IMR-90 (cell line): ENCODE results near the gene SFXN3. TPM values are rescaled to one million over a fixed set of nuclear protein-coding genes. Genes with fewer than 3 reads are reported as not detected.

Experiments
- ATAC-seq: fragments of 200-7000 bp; cut with Tn5 transposase; 2 replicates; pipeline ENCODE4 v1.9.1; 2020; ENCODE audit warnings: low read depth, mild to moderate bottlenecking, moderate library complexity
- BruUV-seq: library from RNA; stranded (reverse); fragments of 400-500 nt; replicated peaks from 2 replicates; lab custom pipeline; 2021; lab: Mats Ljungman, UMichigan
- CTCF ChIA-PET: fragments of 300-600 bp; formaldehyde crosslinking; extraction: SDS; loops from one replicate; lab custom pipeline; 2021; ENCODE audit warnings: antibody characterized with exemption; lab: Yijun Ruan, JAX
- POLR2A ChIA-PET: fragments of 300-600 bp; sonication (Branson Sonifier 250); formaldehyde crosslinking; loops from one replicate; lab custom pipeline; 2022; ENCODE audit warnings: antibody characterized with exemption; ENCODE audit not compliant: unreplicated experiment; lab: Charles Lee
- DNase-seq: peaks from one replicate; pipeline ENCODE4 v3.0.0; 2013
- H2AFZ ChIP-seq: replicated peaks from 2 replicates; pipeline ENCODE3; 2013; ENCODE audit warnings: low read length, mild to moderate bottlenecking; ENCODE audit not compliant: poor library complexity
- H2AK5ac ChIP-seq: 2 replicates; pipeline ENCODE4 v1.6.1; 2013; ENCODE audit warnings: low read depth, low read length, inconsistent platforms
- H2AK9ac ChIP-seq: replicated peaks from 2 replicates; pipeline ENCODE3; 2013; ENCODE audit warnings: mild to moderate bottlenecking, low read depth, low read length, moderate library complexity; ENCODE audit not compliant: poor library complexity
- H2BK120ac ChIP-seq: 2 replicates; pipeline ENCODE4 v1.6.1; 2013; ENCODE audit warnings: low read depth, low read length, inconsistent platforms
- H2BK15ac ChIP-seq: 3 replicates; pipeline ENCODE4 v1.6.1; 2013; ENCODE audit warnings: low read depth, low read length, inconsistent platforms
- H2BK20ac ChIP-seq: 2 replicates; pipeline ENCODE4 v1.6.1; 2013; ENCODE audit warnings: low read depth, mild to moderate bottlenecking, inconsistent platforms, low read length, moderate library complexity
- H2BK5ac ChIP-seq: 2 replicates; pipeline ENCODE4 v1.6.1; 2013; ENCODE audit warnings: mild to moderate bottlenecking, low read depth, low read length, inconsistent platforms; ENCODE audit not compliant: poor library complexity, severe bottlenecking
- H3K14ac ChIP-seq: replicated peaks from 2 replicates; pipeline ENCODE4 v1.6.1; 2013; ENCODE audit warnings: low read depth, low read length, inconsistent platforms
- H3K18ac ChIP-seq: 2 replicates; pipeline ENCODE4 v1.6.1; 2013; ENCODE audit warnings: low read depth, low read length, control low read depth
- H3K23ac ChIP-seq: 2 replicates; pipeline ENCODE4 v1.6.1; 2013; ENCODE audit warnings: low read depth, low read length, inconsistent platforms
- H3K27ac ChIP-seq: 2 replicates; pipeline ENCODE4 v1.5.1; 2013; ENCODE audit warnings: mild to moderate bottlenecking, control low read depth, low read length; ENCODE audit not compliant: insufficient read depth
- H3K27me3 ChIP-seq: 2 replicates; pipeline ENCODE4 v1.6.1; 2013; ENCODE audit warnings: low read length; ENCODE audit not compliant: control insufficient read depth, insufficient read depth
- H3K36me3 ChIP-seq: 2 replicates; pipeline ENCODE4 v1.6.1; 2013; ENCODE audit warnings: low read length, mixed read lengths; ENCODE audit not compliant: control insufficient read depth, insufficient read depth
- H3K4ac ChIP-seq: 2 replicates; pipeline ENCODE4 v1.6.1; 2013; ENCODE audit warnings: low read depth, low read length, inconsistent platforms
- H3K4me1 ChIP-seq: 2 replicates; pipeline ENCODE4 v1.6.1; 2013; ENCODE audit warnings: low read length, mixed read lengths; ENCODE audit not compliant: control insufficient read depth, insufficient read depth
- H3K4me2 ChIP-seq: 2 replicates; pipeline ENCODE4 v1.6.1; 2013; ENCODE audit warnings: low read depth, mild to moderate bottlenecking, control low read depth, low read length, moderate library complexity
- H3K4me3 ChIP-seq: 2 replicates; pipeline ENCODE4 v1.5.1; 2013; ENCODE audit warnings: low read depth, mild to moderate bottlenecking, control low read depth, low read length, moderate library complexity; ENCODE audit not compliant: insufficient read depth
- H3K56ac ChIP-seq: 2 replicates; pipeline ENCODE4 v1.6.1; 2013; ENCODE audit warnings: low read length, inconsistent platforms; ENCODE audit not compliant: insufficient read depth; ENCODE audit errors: extremely low read depth
- H3K79me1 ChIP-seq, 2 experiments: 2 replicates each; pipeline ENCODE4 v1.6.1; 2013; ENCODE audit warnings: low read length in 2 of 2, inconsistent platforms in 1 of 2, low read depth in 1 of 2
- H3K9ac ChIP-seq: 2 replicates; pipeline ENCODE4 v1.6.1; 2013; ENCODE audit warnings: low read depth, low read length, control low read depth
- H3K9me1 ChIP-seq: 2 replicates; pipeline ENCODE4 v1.6.1; 2013; ENCODE audit warnings: low read length, inconsistent platforms; ENCODE audit not compliant: insufficient read depth
- H3K9me3 ChIP-seq: 2 replicates; pipeline ENCODE4 v1.6.1; 2013; ENCODE audit warnings: low read length; ENCODE audit not compliant: control insufficient read depth, insufficient read depth
- H4K20me1 ChIP-seq: 2 replicates; pipeline ENCODE4 v1.6.1; 2013; ENCODE audit warnings: low read length, inconsistent platforms; ENCODE audit not compliant: insufficient read depth
- H4K5ac ChIP-seq: 2 replicates; pipeline ENCODE4 v1.6.1; 2013; ENCODE audit warnings: mild to moderate bottlenecking, low read depth, low read length, control low read depth
- H4K8ac ChIP-seq, 2 experiments: 2 replicates each; pipeline ENCODE4 v1.6.1; 2013; ENCODE audit warnings: low read depth in 2 of 2, low read length in 2 of 2, control low read depth in 1 of 2, inconsistent platforms in 1 of 2
- H4K91ac ChIP-seq: 2 replicates; pipeline ENCODE4 v1.6.1; 2013; ENCODE audit warnings: low read depth, low read length, inconsistent platforms; ENCODE audit not compliant: insufficient read depth
- NFE2L2 ChIP-seq: fragments of 150-350 bp; IDR thresholded peaks from 2 replicates; pipeline ENCODE4 v1.6.1; 2016; ENCODE audit warnings: low read depth, mild to moderate bottlenecking, low read length
- RAD21 ChIP-seq: IDR thresholded peaks from 2 replicates; pipeline ENCODE4 v1.6.1; 2012; ENCODE audit warnings: low read length, improper control_type of control experiment
- USF2 ChIP-seq: fragments of 150-350 bp; IDR thresholded peaks from 2 replicates; pipeline ENCODE4 v1.6.1; 2017; ENCODE audit warnings: mild to moderate bottlenecking, antibody characterized with exemption, low read length, low read depth
- WGBS, 2 experiments: methylation state at CpG; one replicate each; pipeline versions ENCODE4 v1.1.5 to v1.1.7; 2013; ENCODE audit warnings: missing lambda C conversion rate in 2 of 2; ENCODE audit not compliant: insufficient read length in 1 of 2; ENCODE audit errors: extremely low coverage in 2 of 2; 5-methylcytosine and 5-hydroxymethylcytosine counted together
- dilution Hi-C: fragments of 300-500 bp; cut with HindIII; formaldehyde crosslinking; loops from one replicate; pipeline ENCODE4 v1.14.3; 2018; ENCODE audit warnings: low sequenced_read_pairs; ENCODE audit not compliant: unreplicated experiment
- in situ Hi-C: fragments of 300-500 bp; cut with MboI; formaldehyde crosslinking; loops from 3 replicates; pipeline ENCODE4 v1.14.3; 2019; ENCODE audit warnings: low sequenced_read_pairs, inconsistent platforms, mixed read lengths
- intact Hi-C: fragments of 100-400 bp; cut with micrococcal nuclease; formaldehyde crosslinking; loops from 2 replicates; pipeline ENCODE4 v1.10.0; 2022
- polyA plus RNA-seq, 3 experiments: library from polyadenylated mRNA; depleted of rRNA; stranded (reverse); fragments of >200 nt; gene quantifications; 2 replicates each; pipeline ENCODE4 v1.2.3, GENCODE V29; 2012; ENCODE audit warnings: low replicate concordance in 1 of 3
- total RNA-seq: library from RNA; depleted of rRNA; stranded (reverse); fragments of >200 nt; gene quantifications from 2 replicates; pipeline ENCODE4 v1.2.3, GENCODE V29; 2012

Gene SFXN3
- total and polyA plus RNA-seq, 2 of the 4 experiments (the other 2 are of a cell fraction), result 64.7 to 77.2 TPM

- ATAC-seq, result no peak
- no peak overlapping the region for H4K91ac ChIP-seq
- H3K4me3 ChIP-seq, result no peak overlapping the region
- POLR2A ChIA-PET, result no interaction called here
- dilution Hi-C loops (no loop called here), intact Hi-C loops (no loop called here), in situ Hi-C loops (no loop called here)
- H3K14ac ChIP-seq, result no peak overlapping the region
- 100% methylated on average over 1 of the region's 4 CpGs; no CpG with 5 or more reads in 1 of the 2 experiments for whole genome bisulfite sequencing, 2 experiments
- H2AFZ ChIP-seq, result no peak overlapping the region
- H4K8ac ChIP-seq, result no peak overlapping the region
- CTCF ChIA-PET, result interaction anchor here (1.3 to 2.1 kb wide), 2 partner anchors 9 to 13 kb away, joined by 3 to 11 read pairs; no protein-coding TSS in a partner anchor
- peaks cover 33% of the 10 kb centered on the region for H3K4me1 ChIP-seq
- H4K5ac ChIP-seq, result no peak overlapping the region
- peaks cover 21 to 73% of the 10 kb centered on the region in 2 experiments; a peak in 3 of 4 replicates for H3K79me1 ChIP-seq
- no peaks in the 10 kb centered on the region for H3K9me3 ChIP-seq
- H4K20me1 ChIP-seq, result peaks cover 65% of the 10 kb centered on the region
- H3K23ac ChIP-seq, result no peak overlapping the region; the same call in 1 of the 2 replicates
- no peak overlapping the region for H2BK15ac ChIP-seq
- no peak for DNase-seq
- no peak overlapping the region for H3K4ac ChIP-seq
- H2AK5ac ChIP-seq, result no peak overlapping the region
- peaks cover 14% of the 10 kb centered on the region for H3K9me1 ChIP-seq
- no peak overlapping the region for H3K4me2 ChIP-seq
- no peak overlapping the region for H3K9ac ChIP-seq
- no peak overlapping the region for H2BK20ac ChIP-seq
- H2AK9ac ChIP-seq, result no peak overlapping the region
- TF ChIP-seq USF2 (no peak), NFE2L2 (no peak), RAD21 (no peak)
- BruUV-seq, result no TSS peak
- H2BK5ac ChIP-seq, result no peak overlapping the region
- no peak overlapping the region for H2BK120ac ChIP-seq
- H3K36me3 ChIP-seq, result peaks cover 47% of the 10 kb centered on the region
- H3K27me3 ChIP-seq, result no peaks in the 10 kb centered on the region
- H3K27ac ChIP-seq, result no peak overlapping the region
- H3K56ac ChIP-seq, result no peak overlapping the region
- no peak overlapping the region for H3K18ac ChIP-seq
Measured at GRCh38 chr10:101005869-101006567, 25.0 kb upstream of the SFXN3 start.
